HG03060 (cell line): ENCODE data around the gene DNAJC22.

Experiments
- ATAC-seq: cut with Tn5 transposase; IDR thresholded peaks from one replicate; pipeline ENCODE4 v1.9.1; 2021; ENCODE audit warnings: low read depth, moderate number of reproducible peaks; ENCODE audit not compliant: unreplicated experiment

Gene DNAJC22

DNA sequence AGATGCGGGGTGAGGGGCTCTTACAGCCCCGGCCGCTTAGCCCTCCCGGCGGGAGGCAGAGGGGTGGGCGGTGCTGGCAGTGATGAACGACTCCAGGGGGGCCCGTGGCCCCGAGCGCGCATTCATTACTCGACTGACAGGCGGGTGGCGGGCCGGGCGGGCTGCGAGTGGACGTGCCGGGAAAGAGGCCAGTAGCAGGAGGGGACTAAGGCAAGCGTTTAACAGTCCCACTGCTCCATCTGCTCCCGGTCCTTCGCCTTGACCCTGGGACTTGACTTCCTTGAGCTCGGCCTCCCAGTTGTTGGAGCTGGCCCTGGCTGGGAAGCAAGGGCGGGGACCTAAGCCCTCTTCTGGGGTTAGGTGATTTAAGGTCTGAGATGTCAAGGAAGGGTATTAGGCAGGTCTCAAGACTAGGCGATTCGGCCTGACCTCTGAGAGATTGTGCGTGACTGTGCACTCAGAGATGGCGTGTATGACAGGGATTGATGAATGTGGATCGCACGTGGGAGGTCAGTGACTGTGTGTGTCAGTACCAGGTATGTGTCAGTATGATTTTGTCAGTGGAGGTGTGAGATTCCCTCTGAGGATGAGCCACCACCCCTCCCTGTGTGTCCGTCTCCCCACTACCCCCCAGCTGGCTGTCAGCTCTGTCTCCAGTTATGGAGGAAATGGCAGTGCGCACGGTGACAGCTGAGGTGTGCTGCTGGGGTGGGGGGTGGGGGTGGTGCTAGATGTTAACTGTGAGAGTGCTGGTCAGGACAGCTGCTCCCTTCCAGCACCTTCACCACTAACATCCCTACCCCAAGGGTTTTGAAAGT lies 3.6 kb upstream of the DNAJC22 start:
- no peak for ATAC-seq

DNA sequence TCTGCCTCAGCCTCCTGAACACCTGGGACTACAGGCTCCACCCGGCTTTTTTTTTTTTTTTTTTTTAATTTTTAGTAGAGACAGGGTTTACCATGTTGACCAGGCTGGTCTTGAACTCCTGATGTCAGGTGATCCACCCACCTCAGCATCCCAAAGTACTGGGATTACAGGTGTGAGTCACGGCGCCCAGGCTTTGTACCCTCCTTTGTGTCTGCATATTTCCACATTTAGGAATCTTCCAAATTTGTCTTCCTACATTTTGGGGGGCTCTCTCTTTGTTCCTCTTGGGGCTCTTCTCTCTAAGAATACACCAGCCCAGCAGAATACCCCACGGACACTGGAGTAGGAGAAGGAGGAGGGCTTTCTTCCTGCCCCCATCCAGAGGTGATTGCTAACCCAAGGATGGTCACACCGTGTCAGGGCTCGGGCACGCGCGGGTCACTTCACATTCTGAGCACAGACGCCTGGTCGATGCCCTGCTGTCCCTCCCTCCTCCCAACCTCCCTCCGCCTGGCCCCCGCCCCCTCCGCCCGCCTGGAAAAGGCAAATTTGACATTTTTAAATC lies 2.1 kb upstream of the DNAJC22 start:
- no peak for ATAC-seq

DNA sequence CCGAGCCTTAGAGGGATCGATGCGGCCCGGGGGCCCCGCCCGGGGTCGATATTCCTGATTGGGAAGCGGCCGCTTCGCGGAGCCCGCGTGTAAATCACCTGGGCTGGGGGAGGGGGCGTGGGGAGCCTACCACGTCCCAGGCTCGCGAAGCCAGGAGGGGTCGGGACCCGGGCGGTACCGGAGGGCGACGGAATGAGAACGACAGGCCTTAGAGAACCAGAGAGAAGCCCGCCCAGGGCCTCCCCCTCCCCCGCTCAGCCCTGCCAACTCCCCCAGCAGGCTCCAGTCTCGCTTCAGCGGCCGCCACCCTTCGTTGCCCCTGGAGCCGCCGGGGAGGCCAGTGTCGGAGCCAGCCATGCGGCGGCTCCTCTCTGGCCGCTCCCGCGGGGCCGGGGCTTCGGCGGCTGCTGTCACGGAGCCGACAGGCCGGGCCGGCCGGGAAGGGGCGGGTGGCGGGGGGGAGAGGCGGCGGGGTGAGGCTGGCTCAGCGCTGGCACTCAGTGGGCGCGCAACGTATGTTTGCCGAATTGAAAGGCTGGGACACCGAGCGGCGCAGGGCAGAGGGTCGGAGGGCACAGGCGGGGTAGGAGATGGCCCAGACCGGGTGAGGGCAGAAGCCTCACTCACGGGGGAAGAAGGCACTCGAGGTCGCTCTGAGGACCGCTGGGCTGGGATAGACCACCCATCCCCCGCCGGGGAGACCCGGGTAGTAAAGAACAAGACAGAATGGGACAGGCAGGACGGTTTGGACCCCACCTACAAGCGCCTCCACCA lies 1.4 kb upstream of the DNAJC22 start:
- no peak for ATAC-seq

GRCh38 chr12:49345825-49346658 lies 646 bp upstream of the DNAJC22 start:
- ATAC-seq, result no peak

GRCh38 chr12:49347311-49348193 lies 864 bp downstream of the DNAJC22 start:
- ATAC-seq, result no peak

DNA sequence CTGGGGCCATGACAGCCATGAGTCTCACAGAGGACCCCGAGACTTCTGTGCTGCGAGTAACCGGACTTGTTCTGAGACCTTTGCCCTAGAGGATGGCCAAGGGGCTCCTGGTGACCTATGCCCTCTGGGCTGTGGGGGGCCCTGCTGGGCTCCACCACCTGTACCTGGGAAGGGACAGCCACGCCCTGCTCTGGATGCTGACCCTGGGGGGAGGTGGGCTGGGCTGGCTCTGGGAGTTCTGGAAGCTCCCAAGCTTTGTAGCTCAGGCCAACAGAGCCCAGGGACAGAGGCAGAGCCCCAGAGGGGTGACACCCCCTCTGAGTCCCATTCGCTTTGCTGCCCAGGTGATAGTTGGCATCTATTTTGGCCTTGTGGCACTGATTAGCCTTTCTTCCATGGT lies 2.1 kb downstream of the DNAJC22 start:
- no peak for ATAC-seq

DNA sequence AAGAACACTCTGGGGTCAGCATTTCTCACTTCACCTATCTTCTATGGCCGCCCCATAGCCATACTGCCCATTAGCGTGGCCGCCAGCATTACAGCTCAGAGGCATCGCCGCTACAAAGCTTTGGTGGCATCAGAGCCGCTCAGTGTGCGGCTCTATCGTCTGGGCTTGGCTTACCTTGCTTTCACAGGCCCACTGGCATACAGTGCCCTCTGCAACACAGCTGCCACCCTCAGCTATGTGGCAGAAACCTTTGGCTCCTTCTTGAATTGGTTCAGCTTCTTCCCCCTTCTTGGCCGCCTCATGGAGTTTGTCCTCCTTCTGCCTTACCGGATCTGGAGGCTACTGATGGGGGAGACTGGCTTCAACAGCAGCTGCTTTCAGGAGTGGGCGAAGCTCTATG lies 2.6 kb downstream of the DNAJC22 start:
- ATAC-seq, result no peak

- ATAC-seq, result no peak
Observed at GRCh38 chr12:49352351-49352750, 5.7 kb downstream of the DNAJC22 start.

DNA sequence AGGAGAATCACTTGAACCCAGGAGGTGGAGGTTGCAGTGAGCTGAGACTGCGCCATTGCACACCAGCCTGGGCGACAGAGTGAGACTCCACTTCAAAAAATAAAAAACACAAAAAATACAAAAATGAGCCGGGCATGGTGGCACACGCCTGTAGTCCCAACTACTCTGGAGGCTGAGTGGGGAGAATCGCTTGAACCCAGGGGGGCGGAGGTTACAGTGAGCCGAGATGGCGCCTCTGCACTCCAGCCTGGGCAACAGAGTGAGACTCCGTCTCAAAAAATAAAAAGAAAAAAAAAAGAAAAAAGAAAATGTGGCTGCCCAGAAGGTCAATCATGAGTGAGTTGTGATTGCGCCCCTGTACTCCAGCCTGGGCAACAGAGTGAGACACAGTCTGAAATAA lies 9.2 kb downstream of the DNAJC22 start:
- no peak for ATAC-seq

- no peak for ATAC-seq
Observed at GRCh38 chr12:49357103-49357678, 10.5 kb downstream of the DNAJC22 start.

DNA sequence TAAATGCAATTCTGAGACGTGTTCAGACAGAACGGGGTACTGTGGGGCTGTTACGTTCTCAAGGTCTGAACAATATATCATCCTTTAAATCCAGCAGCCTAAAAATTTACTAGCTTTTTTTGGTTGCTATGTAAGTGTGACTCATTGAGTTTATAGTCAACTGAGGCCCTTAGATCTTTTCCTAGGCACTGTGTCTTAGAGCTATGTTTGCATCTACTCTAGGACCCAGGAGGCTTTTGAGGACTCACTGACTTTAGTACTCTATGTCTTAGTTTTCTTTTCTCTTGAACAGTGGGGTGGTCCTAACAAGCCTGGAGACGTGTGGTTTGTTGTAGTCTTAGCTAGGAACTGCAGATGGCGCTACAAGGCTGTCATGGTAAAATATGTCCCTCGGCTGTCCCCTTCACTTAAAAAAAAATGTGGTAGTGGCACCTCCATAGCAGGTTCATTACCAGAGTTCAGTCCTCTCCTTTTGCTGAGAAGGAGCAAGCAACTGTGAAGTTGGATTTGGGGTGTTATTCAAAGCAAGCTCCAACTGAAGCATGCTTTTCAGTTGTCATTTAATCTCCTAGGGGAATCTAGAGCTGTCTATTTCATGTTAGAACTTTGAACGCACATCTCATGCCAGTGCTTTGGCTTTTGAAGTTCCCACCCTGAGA lies 11.9 kb downstream of the DNAJC22 start:
- ATAC-seq, result no peak

DNA sequence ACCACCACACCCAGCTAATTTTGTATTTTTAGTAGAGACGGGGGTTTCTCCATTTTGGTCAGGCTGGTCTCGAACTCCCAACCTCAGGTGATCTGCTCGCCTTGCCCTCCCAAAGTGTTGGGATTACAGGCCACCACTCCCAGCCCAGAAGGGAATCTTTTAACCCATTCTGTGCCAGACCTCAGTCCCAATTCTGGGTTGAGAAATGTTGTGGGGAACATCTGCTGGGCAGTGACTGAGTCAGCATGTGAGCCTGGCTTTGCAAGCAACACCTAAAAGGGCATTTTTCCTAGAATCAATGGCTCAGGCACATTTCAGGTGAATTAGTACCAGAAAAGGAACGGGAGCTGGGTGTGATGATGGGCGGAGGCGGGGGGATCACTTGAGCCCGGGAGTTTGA lies 13.0 kb downstream of the DNAJC22 start:
- no peak for ATAC-seq

DNA sequence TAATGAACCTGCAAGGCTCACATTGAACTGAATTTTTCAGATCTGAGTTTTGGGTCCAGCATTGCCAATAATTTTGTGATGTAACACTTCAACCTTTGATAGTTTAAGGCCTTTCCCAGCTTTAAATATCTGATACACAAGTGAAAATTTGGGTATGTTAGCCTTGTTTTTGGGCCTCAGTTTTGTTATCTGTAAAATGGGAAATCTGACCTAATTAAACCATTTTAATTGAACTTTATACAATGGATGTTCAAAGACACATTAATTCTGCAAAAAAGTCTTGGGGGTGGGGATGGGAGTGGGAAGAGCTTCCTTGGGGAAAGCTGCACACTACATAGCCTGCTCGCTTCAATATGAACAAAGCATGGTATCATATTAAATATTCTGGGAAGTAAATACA lies 15.4 kb downstream of the DNAJC22 start:
- no peak for ATAC-seq

- ATAC-seq, result no peak
Observed at GRCh38 chr12:49364989-49365388, 18.3 kb downstream of the DNAJC22 start.

GRCh38 chr12:49365542-49365941 lies 18.9 kb downstream of the DNAJC22 start:
- no peak for ATAC-seq

- no peak for ATAC-seq
Observed at GRCh38 chr12:49366096-49366651, 19.5 kb downstream of the DNAJC22 start.

- ATAC-seq, result no peak
Observed at GRCh38 chr12:49366652-49367380, 20.1 kb downstream of the DNAJC22 start.
